ENCODE data around the gene POLR2E.

DNA sequence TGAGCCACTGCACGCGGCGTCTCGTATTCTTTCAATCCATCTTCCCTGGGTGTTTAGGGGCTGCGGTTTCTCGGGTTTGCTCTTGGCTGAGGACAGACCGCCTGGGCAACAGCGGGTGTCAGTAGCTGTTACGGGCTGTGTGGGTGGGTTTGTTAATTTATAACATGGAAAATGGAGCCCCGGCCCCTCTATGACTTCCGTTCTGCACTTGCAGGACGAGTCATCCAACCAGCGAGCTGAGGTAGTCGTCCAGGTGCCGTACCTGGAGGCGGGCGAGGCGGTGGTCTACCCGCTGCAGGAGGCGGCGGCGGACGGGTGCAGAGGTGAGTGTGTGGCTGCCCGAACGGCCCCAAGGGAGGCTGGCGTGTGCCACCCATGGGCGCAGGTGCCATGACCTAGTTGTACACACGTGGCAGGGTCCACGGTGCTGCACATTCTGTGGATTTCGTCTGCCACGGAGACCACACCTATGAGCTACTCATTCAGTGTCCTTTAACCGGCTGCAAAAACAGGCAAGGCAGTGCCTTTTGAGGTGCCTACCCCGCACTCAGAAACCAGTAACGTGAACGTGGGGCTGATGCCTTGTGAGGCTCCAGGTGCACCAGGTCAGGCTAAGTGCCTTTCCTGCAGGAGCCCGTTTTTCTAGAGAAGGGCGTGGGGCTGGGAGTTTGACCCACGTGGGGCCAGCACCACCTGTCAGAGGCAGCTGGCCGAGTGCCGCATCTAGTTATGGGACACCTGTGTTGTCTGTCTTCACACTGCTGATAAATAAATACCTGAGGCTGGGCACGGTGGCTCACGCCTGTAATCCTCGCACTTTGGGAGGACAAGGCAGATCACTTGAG lies 10.9 kb downstream of the POLR2E start:
- TF ChIP-seq EZH2phosphoT487 (IDR thresholded peaks at IDR 0.05; ENCODE audit: insufficient read depth, low read depth) = no peak
- TF ChIP-seq EZH2 (IDR thresholded peaks at IDR 0.05; ENCODE audit: insufficient read depth, poor library complexity, severe bottlenecking) = no peak
